Brain microvascular endothelial cell (primary cell): ENCODE measurements around the gene LCN10.

Source experiments
- DNase-seq: peaks from one replicate; pipeline ENCODE4 v3.0.0-alpha.2; 2020
- H3K27ac ChIP-seq: fragments of 250-450 bp; sonication (Bioruptor Pico); 2 replicates; pipeline ENCODE4 v1.5.1; 2020; ENCODE audit warnings: mild to moderate bottlenecking, moderate library complexity
- H3K27me3 ChIP-seq: fragments of 250-450 bp; sonication (Bioruptor Pico); replicated peaks from 2 replicates; pipeline ENCODE4 v1.5.1; 2020; ENCODE audit warnings: mild to moderate bottlenecking
- H3K36me3 ChIP-seq: fragments of 250-450 bp; sonication (Bioruptor Pico); replicated peaks from 2 replicates; pipeline ENCODE4 v1.5.1; 2020; ENCODE audit warnings: mild to moderate bottlenecking
- H3K4me3 ChIP-seq: 2 replicates; pipeline ENCODE4 v1.5.1; 2011; ENCODE audit warnings: low read depth, mild to moderate bottlenecking, control low read depth, low read length, moderate library complexity
- CTCF ChIP-seq: IDR thresholded peaks from 2 replicates; pipeline ENCODE4 v1.5.1; 2011; ENCODE audit warnings: low read depth, mild to moderate bottlenecking, moderate library complexity, low read length, control low read depth, inconsistent platforms; ENCODE audit errors: missing control alignments
- in situ Hi-C: cut with HindIII; loops from 2 replicates; pipeline ENCODE4 v1.10.0; 2017; ENCODE audit warnings: low sequenced_read_pairs, low pct_ligation_motif_present

The LCN10 gene

GRCh38 chr9:136740069-136740468 lies 2.7 kb downstream of the LCN10 start:
- Histone ChIP-seq H3K27ac (no peak overlapping the region), H3K27me3 (peaks cover 16% of the 10 kb centered on the region), H3K36me3 (no peaks in the 10 kb centered on the region), H3K4me3 (no peak overlapping the region)
- no peak for TF ChIP-seq CTCF
- no peak for DNase-seq
- in situ Hi-C loops: no loop called here

- in situ Hi-C loops: no loop called here
- no peak for DNase-seq
- Histone ChIP-seq H3K36me3 (no peaks in the 10 kb centered on the region), H3K27me3 (peaks cover 16% of the 10 kb centered on the region), H3K4me3 (no peak overlapping the region), H3K27ac (no peak overlapping the region)
- TF ChIP-seq CTCF: no peak
Measured at GRCh38 chr9:136739509-136739908, 3.2 kb downstream of the LCN10 start.

- H3K27me3 ChIP-seq: peaks cover 16% of the 10 kb centered on the region
- H3K36me3 ChIP-seq: no peaks in the 10 kb centered on the region
- in situ Hi-C loops: no loop called here
- no peak overlapping the region for H3K4me3 ChIP-seq
- no peak overlapping the region for H3K27ac ChIP-seq
- TF ChIP-seq CTCF: no peak
- no peak for DNase-seq
Measured at GRCh38 chr9:136738960-136739359, 3.8 kb downstream of the LCN10 start.

- no peak for TF ChIP-seq CTCF
- no peaks in the 10 kb centered on the region for H3K27me3 ChIP-seq
- H3K36me3 ChIP-seq: no peaks in the 10 kb centered on the region
- no peak overlapping the region for H3K4me3 ChIP-seq
- H3K27ac ChIP-seq: no peak overlapping the region
- no peak for DNase-seq
- in situ Hi-C loops: no loop called here
Measured at GRCh38 chr9:136735812-136736480, 6.8 kb downstream of the LCN10 start.

- in situ Hi-C loops: no loop called here
- no peaks in the 10 kb centered on the region for H3K36me3 ChIP-seq
- H3K4me3 ChIP-seq: no peak overlapping the region
- DNase-seq: no peak
- no peaks in the 10 kb centered on the region for H3K27me3 ChIP-seq
- TF ChIP-seq CTCF: no peak
- H3K27ac ChIP-seq: no peak overlapping the region
Measured at GRCh38 chr9:136734837-136735496, 7.8 kb downstream of the LCN10 start.
